HG03354 (cell line): ENCODE results near the gene FBLN2.

Experiments used
- ATAC-seq: cut with Tn5 transposase; IDR thresholded peaks from one replicate; pipeline ENCODE4 v1.9.1; 2021; ENCODE audit warnings: mild to moderate bottlenecking; ENCODE audit not compliant: unreplicated experiment, poor library complexity, severe bottlenecking

FBLN2 gene

DNA sequence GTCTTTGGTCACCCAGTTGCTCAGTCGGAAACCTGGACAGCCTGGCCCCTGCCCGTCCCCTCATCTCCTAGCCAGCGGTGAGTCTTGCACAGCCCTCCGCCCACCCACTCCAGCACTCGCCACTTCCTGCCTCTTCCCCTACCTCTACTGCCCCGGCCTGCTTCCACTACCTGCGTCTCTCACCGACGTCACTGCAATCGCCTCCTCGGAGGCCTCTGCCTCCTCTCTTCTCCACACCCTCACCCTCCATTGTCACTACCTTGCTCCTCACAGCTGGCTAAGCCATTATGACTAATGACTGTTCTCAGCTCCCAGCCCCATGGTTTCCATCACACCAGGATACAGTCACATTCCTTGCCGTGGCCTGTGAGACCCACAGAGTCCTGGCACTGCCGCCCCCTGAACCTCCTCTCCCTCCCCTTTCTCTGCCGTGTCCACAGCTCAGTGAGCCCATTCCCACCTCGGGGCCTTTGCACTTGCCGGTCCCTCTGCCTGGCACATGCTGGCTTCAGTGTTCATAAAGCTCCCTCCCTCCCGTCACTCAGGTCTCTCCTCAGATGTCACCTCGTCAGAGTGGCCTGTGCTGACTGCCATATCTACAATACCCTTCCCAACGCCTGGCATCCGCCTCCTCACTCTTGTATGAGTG is 104.8 kb downstream of the FBLN2 start:
- ATAC-seq = no peak

DNA sequence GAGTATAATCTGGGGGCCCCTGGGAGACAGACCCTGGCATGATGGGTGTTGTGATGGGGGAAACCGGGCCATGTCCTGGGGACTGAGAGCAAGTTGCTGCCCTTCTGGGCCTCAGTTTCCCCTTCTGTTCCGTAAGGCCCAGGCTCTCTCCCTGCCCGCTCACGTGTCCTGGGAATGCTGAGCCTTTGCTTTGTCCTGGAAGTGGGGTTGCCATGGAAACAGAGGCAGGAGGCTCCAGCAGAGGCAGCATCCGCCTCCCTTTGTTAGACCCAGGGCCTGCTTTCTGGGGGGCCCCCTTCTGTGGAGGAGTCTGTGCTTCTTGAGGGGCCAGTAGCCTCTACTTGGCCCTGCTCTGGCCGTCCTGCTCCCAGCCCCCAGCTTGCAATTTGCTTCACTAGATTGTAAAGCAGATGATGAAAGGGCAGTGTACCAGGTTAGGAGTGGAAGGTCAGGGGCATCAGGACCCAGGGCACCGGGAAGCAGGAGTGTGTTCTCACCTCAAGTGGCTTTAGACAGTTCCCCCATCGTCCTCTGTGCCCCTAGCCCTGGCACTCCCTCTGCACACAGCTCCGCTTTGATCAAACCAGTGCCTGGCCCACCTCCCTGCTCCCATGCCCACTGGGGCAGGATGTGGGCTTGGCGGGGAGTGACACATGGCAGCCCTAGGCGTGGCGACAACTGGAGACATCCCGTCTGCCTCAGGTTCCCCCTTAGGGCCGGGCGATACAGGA is 105.6 kb downstream of the FBLN2 start:
- ATAC-seq = no peak

DNA sequence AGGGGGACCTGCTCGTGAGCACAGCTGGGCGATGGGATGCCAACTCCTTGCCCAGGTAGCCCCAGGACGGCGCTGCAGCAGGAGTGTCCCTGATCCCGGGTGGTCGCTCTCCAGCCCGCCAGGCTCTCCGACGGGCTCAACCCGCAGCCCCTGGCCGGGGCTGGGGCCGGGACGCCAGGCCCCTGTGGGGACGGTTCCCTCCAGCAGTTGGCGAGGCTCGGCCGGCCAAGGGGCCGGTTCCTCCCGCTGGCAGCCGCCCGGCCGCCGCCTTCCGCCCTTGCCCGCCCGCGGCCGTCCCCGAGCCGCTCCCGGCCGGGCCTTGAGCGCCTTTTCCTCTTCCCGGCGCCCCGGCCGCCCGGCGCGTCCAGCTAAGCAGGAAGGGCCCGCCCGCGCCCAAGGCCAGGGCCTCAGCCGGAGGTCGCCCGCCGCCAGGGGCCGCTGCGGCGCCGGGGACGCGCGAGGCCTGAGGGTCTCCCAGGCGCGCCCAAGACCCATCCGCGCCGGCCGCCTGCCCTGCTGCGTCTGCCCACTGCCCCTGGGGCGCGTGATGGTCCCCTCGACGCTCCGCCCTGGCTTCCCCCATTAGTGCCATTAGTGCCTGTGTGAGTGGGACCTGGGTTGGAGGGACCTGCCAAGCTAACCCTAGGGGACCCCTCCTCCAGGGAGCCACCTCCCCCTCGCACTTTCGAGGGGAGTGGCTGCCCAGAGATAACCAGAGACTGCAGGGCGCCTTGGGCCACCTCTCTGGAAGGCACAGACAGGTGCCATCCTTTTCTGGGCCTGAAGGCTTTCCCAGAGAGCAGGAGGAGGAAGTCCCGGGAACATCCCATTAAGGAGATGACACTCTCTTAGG is 106.4 kb downstream of the FBLN2 start:
- ATAC-seq = no peak

DNA sequence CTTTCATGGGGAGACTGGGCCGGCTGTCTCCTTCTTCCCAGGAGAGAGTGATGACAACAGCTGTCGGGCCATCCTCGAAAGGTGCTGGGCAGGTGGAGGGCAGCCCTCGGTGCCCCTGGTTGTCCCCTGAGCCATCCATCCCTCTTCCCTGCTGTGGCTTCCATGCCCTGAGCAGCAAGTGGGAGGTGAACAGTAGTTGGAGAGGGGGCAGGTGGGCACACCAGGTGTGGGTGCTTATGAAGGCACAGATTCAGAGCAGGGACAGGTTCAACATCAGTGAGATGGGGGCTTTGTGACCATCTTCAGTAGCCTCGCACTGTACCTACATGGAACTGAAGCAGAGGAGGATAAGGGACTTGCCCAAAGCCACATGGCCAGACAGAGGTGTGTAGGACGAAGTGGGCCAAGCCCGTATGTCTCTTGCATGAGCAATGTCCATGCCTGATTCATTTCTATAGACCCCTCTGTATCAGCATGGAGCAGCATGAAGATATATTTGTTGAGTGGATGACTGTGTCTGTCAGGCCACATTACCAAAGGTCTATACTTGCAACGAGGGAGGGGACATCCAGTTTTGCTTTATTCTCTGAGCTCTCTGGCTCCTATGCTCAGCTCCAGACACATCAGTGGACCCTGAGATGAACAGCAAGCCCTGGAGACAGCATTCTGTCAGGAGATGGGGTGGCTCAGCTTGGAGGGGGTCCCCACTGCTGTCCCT is 107.8 kb downstream of the FBLN2 start:
- no peak for ATAC-seq

DNA sequence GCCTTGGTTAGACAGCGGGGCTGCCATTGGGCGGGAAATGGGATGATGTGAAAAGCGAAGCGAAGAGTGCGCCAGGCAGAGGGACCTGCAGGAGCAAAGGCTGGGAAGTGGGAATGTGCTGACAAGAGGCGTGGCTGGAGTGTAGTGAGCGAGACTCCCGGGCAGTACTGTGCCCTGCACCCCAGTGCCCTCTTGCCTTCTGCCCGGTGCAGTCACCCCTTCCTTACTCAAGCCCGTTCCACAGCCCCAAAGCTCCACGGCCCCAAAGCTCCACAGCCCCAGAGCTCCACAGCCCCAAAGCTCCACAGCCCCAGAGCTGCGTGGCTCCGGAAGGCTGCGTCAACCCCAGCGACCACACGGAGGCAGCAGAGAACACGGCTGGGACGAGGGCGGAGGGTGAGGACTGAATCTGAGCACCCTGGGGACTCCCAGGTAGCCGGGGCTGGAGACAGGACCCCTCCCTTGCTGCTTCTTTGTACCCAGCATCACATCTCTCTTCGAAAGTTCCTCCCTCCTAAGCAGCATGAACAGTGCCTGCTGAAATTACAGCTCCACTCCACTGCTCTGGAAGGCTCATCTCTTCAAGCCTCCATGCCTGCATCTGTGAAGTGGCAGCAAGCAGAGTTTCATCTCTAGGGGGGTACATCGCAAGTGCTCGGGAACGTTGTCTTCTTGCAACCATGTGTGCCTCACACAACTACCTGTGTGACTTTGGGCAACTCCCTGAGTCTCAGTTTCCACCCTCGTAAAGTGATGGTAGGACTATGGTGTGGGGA is 108.9 kb downstream of the FBLN2 start:
- peak; percentile 88 for ATAC-seq

DNA sequence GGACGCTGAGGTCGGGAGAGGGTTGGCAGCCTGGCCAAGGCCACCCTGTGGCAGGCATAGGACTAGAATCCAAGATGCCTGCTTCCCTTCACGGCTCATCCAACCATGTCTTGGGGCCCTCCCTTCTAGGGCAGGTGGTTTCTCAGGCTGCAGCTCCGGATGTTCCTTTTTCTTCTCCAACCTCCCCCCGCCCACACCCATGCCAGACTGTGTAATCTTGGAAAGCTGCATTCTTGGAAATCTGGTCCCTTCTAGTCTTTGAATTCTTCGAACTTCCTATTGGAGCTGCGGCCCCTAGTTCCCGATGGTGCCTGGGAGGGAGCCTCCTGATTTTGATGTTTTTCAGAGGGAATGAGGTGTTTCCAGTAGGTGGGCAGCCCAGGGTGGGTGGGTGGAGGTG is 109.8 kb downstream of the FBLN2 start:
- no peak for ATAC-seq

DNA sequence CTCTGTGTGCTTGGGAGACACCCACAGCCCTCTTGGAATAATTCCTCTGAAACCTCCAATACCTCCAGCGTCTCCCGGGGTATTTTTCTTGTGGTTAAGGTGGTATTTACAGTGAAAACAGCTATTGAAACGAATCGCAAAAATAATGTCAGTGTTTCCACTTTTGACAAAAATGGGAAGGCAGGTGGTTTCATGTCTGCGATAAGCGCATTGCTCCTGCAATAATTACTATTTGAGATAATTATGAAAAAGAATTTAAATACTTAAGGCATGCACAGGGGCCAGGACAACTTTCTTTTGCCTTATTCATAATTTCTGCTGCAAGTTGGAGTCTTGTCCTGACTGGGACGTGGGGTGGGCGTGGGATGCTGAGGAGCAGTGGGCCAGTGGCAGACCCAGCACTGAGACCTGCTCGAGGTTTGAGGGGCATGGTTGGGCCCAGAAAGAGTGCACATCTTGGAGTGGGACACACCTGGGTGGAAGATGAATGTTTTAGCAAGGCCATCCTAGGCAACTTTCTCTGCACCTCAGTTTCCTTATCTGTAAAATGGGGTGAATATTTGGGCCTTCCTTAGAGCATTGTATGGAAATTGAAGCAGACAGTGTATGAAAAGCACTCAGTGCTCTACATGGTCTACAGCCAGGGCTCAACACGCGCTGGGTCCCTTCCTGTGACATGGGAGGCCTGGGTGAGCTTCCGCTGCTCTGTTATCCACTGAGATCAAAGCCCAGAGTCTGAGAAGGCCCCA is 110.5 kb downstream of the FBLN2 start:
- no peak for ATAC-seq

DNA sequence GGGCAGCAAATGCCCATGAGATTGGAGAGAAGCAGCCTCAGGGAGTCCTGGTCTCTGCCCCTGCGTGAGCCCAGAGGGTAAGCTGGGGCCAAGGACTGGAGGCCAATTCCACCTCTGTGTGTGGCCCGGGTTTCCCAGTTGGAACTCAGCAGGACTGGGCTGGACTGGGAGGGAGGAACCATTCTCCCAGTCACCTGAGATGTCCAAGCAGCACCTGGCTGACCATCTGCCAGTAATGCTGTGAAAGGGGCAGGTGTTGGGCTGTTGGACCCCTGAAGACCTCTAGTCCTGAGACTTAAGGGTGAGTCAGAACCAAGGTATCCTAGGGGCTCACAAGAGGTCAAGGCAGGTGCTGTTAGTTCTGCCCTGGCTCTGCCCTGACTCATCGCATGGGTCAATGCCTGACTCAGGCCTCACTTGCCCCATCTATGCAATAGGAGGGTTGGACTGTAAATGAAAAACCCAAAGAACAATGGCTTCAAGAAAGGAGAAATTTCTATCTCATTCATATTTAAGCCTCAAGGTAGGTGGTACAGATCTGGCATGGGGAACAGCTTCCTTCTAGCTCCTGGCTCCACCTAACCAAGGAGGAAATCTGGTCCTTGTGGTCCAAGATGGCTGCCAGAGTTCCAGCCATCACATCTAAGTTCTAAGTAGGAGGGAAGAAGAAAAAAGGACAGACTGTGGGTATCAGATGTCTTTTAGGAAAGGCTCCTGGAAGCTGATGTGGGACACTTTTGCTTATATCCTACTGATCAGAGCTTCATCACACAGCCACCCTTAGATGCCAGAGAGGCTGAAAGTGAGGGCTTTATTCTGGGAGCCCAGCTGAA is 111.3 kb downstream of the FBLN2 start:
- ATAC-seq = no peak

DNA sequence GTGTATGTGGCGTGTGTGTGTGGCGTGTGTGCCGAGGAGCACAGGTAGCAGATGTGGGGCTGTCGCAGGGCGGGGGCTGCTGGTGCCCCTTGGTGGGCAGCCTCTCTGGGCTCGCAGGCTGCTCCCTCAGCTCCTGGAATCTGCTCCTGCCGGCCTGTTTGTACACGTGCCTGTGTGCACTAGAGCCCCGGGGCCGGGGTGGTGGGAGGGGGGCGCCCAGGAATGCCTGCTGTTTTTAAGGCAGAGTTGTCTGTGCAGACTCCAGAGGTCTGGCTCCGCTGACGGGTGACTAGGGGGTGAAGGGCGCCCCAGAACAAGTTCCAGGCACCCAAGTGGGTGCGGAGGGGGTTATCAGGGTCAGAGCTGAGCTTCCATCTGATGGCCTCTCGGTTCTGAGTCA is 112.2 kb downstream of the FBLN2 start:
- no peak for ATAC-seq

DNA sequence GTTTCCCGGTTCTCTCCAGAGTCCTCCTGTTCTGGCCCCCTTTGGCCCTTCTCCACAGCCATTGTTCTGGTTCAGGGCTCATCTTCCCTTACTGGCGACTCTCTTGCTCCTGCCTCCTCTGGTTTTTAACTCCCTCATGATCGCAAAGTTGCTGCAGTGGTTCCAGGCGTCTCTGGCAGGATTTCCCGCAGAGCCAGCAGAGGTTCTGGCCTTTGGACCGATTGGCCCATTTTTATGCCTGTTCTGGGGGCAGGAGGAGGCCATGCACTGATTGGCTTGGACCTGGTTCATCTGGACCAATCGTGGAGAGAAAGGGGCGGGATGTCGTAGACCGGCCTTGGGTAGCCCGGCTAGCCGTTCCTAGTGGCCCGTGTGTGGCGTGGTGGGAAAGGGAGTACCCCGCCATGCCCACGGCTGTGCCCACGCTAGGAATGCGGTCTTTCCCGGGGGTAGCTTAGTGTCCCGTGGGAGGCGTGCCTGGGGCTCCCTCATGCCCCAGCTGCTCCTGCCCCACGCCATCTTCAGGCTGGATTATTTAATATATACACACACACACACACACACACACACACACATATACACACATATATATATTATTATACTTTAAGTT is 113.4 kb downstream of the FBLN2 start:
- ATAC-seq = no peak

DNA sequence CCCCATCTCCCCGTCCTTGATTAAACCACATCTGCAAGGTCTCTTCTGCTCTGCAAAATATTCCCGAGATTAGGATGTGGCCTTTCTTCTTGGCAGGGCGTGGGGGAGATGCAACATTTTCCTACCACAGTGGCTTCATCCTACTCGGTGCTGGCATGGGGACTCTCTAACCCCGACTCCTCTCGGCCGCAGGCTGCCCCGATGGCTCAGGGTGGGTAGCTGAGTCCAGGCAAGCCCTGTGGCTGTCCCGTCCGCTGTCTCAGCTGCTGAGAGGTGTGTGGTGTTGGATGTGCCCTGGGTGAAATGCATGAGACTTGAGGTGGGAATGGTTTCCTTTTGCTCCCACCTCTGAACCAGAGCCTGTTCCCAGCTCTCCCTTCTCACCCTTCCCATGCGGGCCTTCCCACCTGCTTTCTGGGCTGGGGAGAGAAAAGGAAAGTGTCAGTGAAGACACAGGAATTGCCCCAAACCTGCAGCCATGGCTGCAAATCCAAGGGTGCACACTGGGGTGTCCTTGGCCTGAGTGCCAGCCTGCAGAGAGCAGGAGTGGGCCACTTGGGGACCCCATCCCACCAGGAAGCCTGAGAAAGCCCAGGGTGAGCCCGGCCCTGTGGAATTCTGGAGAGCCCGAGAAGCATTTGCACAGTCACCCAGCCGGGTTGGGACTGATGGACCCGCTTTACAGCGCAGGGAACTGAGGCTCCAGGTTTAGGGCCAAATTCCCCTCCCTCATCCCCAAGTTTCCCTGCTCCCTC is 115.0 kb downstream of the FBLN2 start:
- ATAC-seq = no peak

DNA sequence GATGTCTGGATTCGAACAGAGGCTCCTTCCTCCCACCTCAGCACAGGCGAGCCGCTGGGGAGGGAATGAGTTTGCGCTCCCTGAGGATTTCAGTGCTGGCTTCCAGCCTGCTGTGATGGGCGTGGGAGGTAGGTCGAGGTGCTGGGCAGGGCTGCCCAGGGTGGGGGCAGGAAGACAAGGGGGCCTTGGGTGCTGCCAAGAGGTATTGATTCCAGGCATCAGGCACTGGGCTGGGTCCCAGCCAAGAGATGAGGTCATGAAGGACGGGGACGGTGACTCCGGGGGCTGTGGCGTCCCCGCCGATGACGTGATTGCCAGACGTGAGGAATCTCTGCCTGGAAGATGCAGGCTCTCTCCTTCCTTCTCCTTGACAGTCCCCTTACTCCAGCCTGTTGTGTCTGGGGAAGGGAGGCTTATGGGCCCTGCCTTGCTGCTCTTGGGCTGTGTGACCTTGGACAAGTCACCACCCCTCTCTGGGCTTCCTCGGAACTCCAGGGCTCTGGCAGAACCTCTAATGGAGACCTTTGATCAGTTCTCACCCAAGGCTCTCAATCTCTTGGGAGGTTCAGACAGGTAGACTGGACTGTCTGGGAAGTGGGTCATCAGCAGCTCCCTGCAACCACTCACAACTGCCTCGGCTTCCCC is 116.8 kb downstream of the FBLN2 start:
- ATAC-seq = no peak

DNA sequence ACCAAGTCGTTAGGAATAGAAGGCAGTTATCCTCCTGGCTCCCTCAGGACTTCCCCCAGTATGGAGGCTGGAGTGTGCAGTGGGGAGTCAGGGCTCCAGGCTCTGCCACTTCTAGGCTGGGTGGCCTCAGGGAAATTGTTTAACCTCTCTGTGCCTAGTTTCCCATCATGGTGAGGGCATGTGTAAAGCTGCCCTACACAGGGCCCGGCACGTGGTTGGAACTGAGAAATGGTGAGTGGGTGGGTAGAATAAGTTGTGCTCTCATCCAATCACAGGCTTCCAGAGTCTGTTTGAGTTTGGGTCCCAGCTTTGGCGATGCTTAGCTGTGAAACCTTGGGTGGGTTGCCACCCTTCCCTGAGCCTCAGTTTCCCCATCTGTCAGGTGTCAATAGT is 117.3 kb downstream of the FBLN2 start:
- no peak for ATAC-seq

DNA sequence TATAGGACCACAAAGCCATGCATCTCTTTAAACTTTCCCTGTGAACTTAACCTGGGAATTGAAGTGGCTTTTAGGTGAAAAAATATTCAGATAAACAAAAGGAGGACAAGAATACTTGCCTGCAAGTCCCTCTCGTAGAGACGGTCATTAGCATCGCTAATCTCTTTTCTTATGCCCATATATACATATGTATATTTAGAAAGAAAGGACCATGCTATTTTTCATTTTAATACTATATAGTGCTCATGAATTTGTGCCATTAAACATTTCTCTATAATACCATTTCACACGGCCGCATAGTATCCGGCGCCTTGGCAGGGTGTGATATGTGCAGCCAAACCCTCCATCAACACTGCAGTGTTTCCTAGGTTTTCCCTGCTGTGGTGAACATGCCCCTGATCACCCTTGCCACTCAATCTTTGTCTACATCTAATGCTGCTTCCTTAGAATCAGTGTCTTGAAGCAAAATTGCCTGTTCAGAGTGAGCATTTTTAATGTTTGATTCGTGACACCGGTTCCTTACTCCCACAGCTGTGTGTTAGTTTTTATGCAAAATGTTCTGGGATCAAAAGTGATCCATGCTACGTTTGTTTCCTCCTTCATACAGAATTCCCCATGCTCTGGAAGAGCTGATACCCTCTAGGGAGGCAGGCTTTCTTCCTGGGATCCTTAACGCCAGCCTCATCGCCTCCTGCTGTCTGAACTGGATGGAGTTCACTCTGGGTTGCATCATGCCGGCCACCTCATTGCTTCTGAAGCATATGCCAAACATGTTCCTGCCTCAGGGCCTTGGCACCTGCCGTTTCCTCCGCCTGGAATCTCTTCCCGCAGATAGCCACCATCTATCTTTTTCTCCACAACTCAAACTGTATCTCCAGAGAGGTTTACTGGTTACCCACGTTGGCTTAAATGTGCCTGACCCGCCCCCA is 118.1 kb downstream of the FBLN2 start:
- ATAC-seq = no peak

DNA sequence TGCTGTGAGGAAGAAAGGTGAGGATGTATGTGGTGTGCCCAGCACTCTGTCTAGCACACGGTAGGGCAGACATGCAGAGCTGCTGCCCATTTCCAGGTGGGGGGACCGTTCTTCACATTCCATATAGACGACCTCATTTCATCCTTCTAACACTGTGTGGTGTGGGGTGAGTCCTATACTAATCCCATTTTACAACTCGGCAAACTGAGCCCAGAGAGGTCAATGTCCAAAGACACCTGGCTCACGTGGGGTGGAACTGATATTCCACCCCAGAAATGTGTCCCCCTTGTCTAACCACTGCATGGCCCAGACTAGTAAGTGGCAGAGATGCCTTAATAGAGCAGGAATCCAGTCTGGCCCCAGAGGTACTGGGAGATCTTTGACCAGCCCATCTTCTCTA is 119.2 kb downstream of the FBLN2 start:
- ATAC-seq = no peak
